ENCODE measurements around the gene MLANA. TPM values are rescaled to one million over a fixed set of nuclear protein-coding genes. Genes with fewer than 3 reads are reported as not detected.

The MLANA gene
- total RNA-seq, 2 experiments from 2014 or later, result not detected

GRCh38 chr9:5843794-5844471 lies 46.8 kb upstream of the MLANA start:
- TF ChIP-seq CTCF (IDR thresholded peaks at IDR 0.05), result no peak
- H3K4me1 ChIP-seq (ENCODE audit: insufficient read depth, low read length), result peaks cover 58% of the 10 kb centered on the region

DNA sequence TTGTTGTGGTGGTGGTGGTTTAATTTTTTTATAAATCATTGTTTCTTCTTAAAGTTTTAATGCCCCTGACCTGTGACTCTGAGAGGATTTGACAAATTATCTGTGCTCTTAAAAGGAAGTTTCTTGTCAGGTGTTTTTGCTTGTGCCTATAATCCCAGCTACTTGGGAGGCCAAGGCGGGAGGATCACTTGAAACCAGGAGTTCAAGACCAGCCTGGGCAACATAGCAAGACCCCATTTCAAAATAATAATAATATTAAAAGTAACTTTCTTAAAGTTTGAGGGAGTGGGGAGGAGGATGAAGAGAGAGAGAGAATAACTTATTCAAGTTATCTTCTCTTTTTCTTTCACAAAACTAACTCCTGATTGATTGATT lies 45.5 kb upstream of the MLANA start:
- no peak overlapping the region for H3K4me3 ChIP-seq (ENCODE audit: low read length)
- no peak overlapping the region for H3K27ac ChIP-seq (ENCODE audit: low read depth in 1 of 2, low read length in 2 of 2)
- H3K36me3 ChIP-seq (ENCODE audit: insufficient read depth, low read length), result no peaks in the 10 kb centered on the region
- POLR2A ChIA-PET, result interaction anchor here (1.0 to 4.8 kb wide), 2 partner anchors 13 to 407 kb away, joined by 3 to 65 read pairs; partner anchors contain the start of genes ERMP1 and PLGRKT
- CTCF ChIA-PET, result interaction anchor here (4.5 kb wide), 1 partner anchor 12 kb away, joined by 54 read pairs; the partner anchor contains the start of gene ERMP1
- ATAC-seq (ENCODE audit: poor library complexity) (no peak), DNase-seq (no peak)
- H3K4me1 ChIP-seq (ENCODE audit: insufficient read depth, low read length), result peaks cover 58% of the 10 kb centered on the region
- Mint-ChIP-seq H3K9me3 (no peaks in the 10 kb centered on the region), H3K27me3 (no peaks in the 10 kb centered on the region), H3K4me1 (ENCODE audit: low read depth) (peaks cover 66% of the 10 kb centered on the region), H3K4me3 (peak overlapping the region; percentile 59), H3K36me3 (ENCODE audit: low read depth) (no peaks in the 10 kb centered on the region), H3K27ac (peak overlapping the region; percentile 77)
- TF ChIP-seq CTCF (IDR thresholded peaks at IDR 0.05), result no peak
- no peaks in the 10 kb centered on the region for H3K9me3 ChIP-seq (ENCODE audit: control insufficient read depth in 1 of 2, insufficient read depth in 1 of 2, low read length in 2 of 2)
- no peaks in the 10 kb centered on the region for H3K27me3 ChIP-seq (ENCODE audit: control insufficient read depth in 1 of 2, insufficient read depth in 2 of 2, low read length in 2 of 2)
- intact Hi-C loops (cut with DNase I, micrococcal nuclease), result no loop called here

More at GRCh38 chr9:5843794-5844471, 46.8 kb upstream of the MLANA start:
- Mint-ChIP-seq H3K27me3 (no peaks in the 10 kb centered on the region), H3K9me3 (no peaks in the 10 kb centered on the region), H3K27ac (peak overlapping the region; percentile 77), H3K4me3 (peak overlapping the region; percentile 59), H3K4me1 (ENCODE audit: low read depth) (peaks cover 66% of the 10 kb centered on the region), H3K36me3 (ENCODE audit: low read depth) (no peaks in the 10 kb centered on the region)
- no peaks in the 10 kb centered on the region for H3K9me3 ChIP-seq (ENCODE audit: control insufficient read depth in 1 of 2, insufficient read depth in 1 of 2, low read length in 2 of 2)
- ChIA-PET POLR2A (interaction anchor here (1.2 to 4.8 kb wide), 2 partner anchors 12 to 394 kb away, joined by 3 to 65 read pairs; partner anchors contain the start of gene ERMP1), CTCF (interaction anchor here (1.3 to 4.5 kb wide), 2 partner anchors 11 to 14 kb away, joined by 3 to 54 read pairs; partner anchors contain the start of gene ERMP1)
- no peaks in the 10 kb centered on the region for H3K27me3 ChIP-seq (ENCODE audit: control insufficient read depth in 1 of 2, insufficient read depth in 2 of 2, low read length in 2 of 2)
- intact Hi-C loops (cut with DNase I, micrococcal nuclease), result loop anchor here in 1 of 2 experiments (5.0 kb wide), 1 partner anchor 163 kb away; a partner anchor contains a TSS
- H3K4me3 ChIP-seq (ENCODE audit: low read length), result peak overlapping the region; percentile 15
- DNase-seq, result peak in 2 of 14 experiments; percentile 13 to 28
- H3K36me3 ChIP-seq (ENCODE audit: insufficient read depth, low read length), result no peaks in the 10 kb centered on the region
- peak overlapping the region in 1 of 2 donors; percentile 54 for H3K27ac ChIP-seq (ENCODE audit: low read depth in 1 of 2, low read length in 2 of 2)
- ATAC-seq (ENCODE audit: poor library complexity), result peak; percentile 11

- Histone ChIP-seq H3K9me3 (ENCODE audit: control insufficient read depth in 1 of 2, insufficient read depth in 1 of 2, low read length in 2 of 2) (no peaks in the 10 kb centered on the region), H3K27ac (ENCODE audit: low read depth in 1 of 2, low read length in 2 of 2) (no peak overlapping the region), H3K4me1 (ENCODE audit: insufficient read depth, low read length) (peaks cover 58% of the 10 kb centered on the region), H3K4me3 (ENCODE audit: low read length) (no peak overlapping the region), H3K36me3 (ENCODE audit: insufficient read depth, low read length) (no peaks in the 10 kb centered on the region), H3K27me3 (ENCODE audit: control insufficient read depth in 1 of 2, insufficient read depth in 2 of 2, low read length in 2 of 2) (no peaks in the 10 kb centered on the region)
- Mint-ChIP-seq H3K4me3 (no peak overlapping the region), H3K27me3 (no peaks in the 10 kb centered on the region), H3K27ac (peak overlapping the region; percentile 77), H3K36me3 (ENCODE audit: low read depth) (no peaks in the 10 kb centered on the region), H3K9me3 (no peaks in the 10 kb centered on the region), H3K4me1 (ENCODE audit: low read depth) (peaks cover 63% of the 10 kb centered on the region)
- ATAC-seq (ENCODE audit: poor library complexity) (no peak), DNase-seq (no peak)
- intact Hi-C loops (cut with DNase I, micrococcal nuclease), result no loop called here
- POLR2A ChIA-PET, result interaction anchor here (1.3 kb wide), 1 partner anchor 13 kb away, joined by 4 read pairs; the partner anchor contains the start of gene ERMP1
- CTCF ChIA-PET, result interaction anchor here (1.2 kb wide), 1 partner anchor 13 kb away, joined by 7 read pairs; the partner anchor contains the start of gene ERMP1
- TF ChIP-seq CTCF (IDR thresholded peaks at IDR 0.05), result no peak
Observed at GRCh38 chr9:5846096-5846495, 44.6 kb upstream of the MLANA start.
